ENCODE results near the gene ZNF511. TPM values are rescaled to one million over a fixed set of nuclear protein-coding genes. Genes with fewer than 3 reads are reported as not detected.
A peak's percentile ranks its signal among the peaks of the same experiment; 100 is the strongest.

The ZNF511 gene
- total and polyA plus RNA-seq, 9 of the 15 experiments (the other 6 are each of a cell fraction or from before 2014, with no cell fraction given): 0.61 to 69.3 (median 40.1) TPM

GRCh38 chr10:133357285-133358161 is 48.8 kb downstream of the ZNF511 start, which contains the start of gene FUOM:
FUOM (minus strand) TSS chr10:133358019; CDS start chr10:133358007, 12 bp downstream.
- DNase-seq (ENCODE audit: extremely low read depth in 1 of 4, low spot score in 3 of 4) (peak; percentile 73 to 95 (median 86)), FAIRE-seq (no peak), ATAC-seq (peak; percentile 83)
- H3K9ac ChIP-seq (ENCODE audit: insufficient read depth in 1 of 2, low read depth in 2 of 2, low read length in 2 of 2): peak within 1 kb of the TSS; percentile 74 to 91
- peak within 1 kb of the TSS; percentile 81 for H3K27ac ChIP-seq (ENCODE audit: extremely low read depth, low read depth, low read length)
- H3K27me3 ChIP-seq (ENCODE audit: control insufficient read depth in 2 of 2, insufficient read depth in 2 of 2, low read length in 2 of 2): no peaks in the 10 kb centered on the region
- BruUV-seq (replicated peaks): no TSS peak
- peaks cover 15 to 61% of the 10 kb centered on the region in 2 experiments for H3K4me1 ChIP-seq (replicated peaks in 1 of 2; ENCODE audit: control insufficient read depth in 2 of 2, insufficient read depth in 2 of 2, low read length in 2 of 2)
- no peaks in the 10 kb centered on the region for H3K9me3 ChIP-seq (replicated peaks; ENCODE audit: control insufficient read depth, insufficient read depth, low read depth, low read length)
- H3K9me1 ChIP-seq (ENCODE audit: control insufficient read depth, insufficient read depth, low read length): no peaks in the 10 kb centered on the region
- POLR2A ChIA-PET: no interaction called here
- H4K20me1 ChIP-seq (replicated peaks; ENCODE audit: control insufficient read depth, insufficient read depth, low read length): no peaks in the 10 kb centered on the region
- in situ Hi-C loops (cut with MboI) (no loop called here), intact Hi-C loops (cut with micrococcal nuclease) (loop anchor here (5.0 kb wide), 1 partner anchor 35 kb away; the partner anchor contains the start of gene MTG1)
- H3K36me3 ChIP-seq (ENCODE audit: control insufficient read depth, insufficient read depth, low read length): peaks cover 21% of the 10 kb centered on the region; the same call in 1 of the 3 replicates
- H3K79me2 ChIP-seq (ENCODE audit: control insufficient read depth, insufficient read depth, low read length): peaks cover 12% of the 10 kb centered on the region
- 0% methylated on average over 4 of the region's 83 CpGs for WGBS (ENCODE audit: insufficient coverage, low coverage, missing lambda C conversion rate)
- H3K4me3 ChIP-seq: peak within 1 kb of the TSS; percentile 66
- H2AFZ ChIP-seq (ENCODE audit: low read depth, low read length): peak within 1 kb of the TSS; percentile 79
- CTCF ChIA-PET (ENCODE audit: low intra/inter-chr PET ratio): no interaction called here
- peak within 1 kb of the TSS; percentile 74 for H3K4me2 ChIP-seq (ENCODE audit: insufficient read depth, low read length)
- TF ChIP-seq ZNF232 (CRISPR knock-in tag; IDR thresholded peaks at IDR 0.05) (no peak), CBX3 (IDR thresholded peaks at IDR 0.05; ENCODE audit: borderline replicate concordance in 1 of 2, low read length in 2 of 2) (no peak), RFX5 (IDR thresholded peaks at IDR 0.05; ENCODE audit: low read depth, low read length) (no peak), SAP30 (IDR thresholded peaks at IDR 0.05; ENCODE audit: borderline replicate concordance, insufficient read depth, low read depth, low read length, poor library complexity, severe bottlenecking) (no peak), MCM2 (IDR thresholded peaks at IDR 0.05; ENCODE audit: low read depth) (no peak), HNRNPK (IDR thresholded peaks at IDR 0.05; ENCODE audit: low read depth, low read length, poor library complexity, severe bottlenecking) (no peak), CREM (IDR thresholded peaks at IDR 0.05; ENCODE audit: low read depth) (no peak), HEY1 (CRISPR knock-in tag; IDR thresholded peaks at IDR 0.05; ENCODE audit: borderline replicate concordance) (no peak), RBBP5 (IDR thresholded peaks at IDR 0.05; ENCODE audit: borderline replicate concordance, insufficient read depth, low read length, poor library complexity, severe bottlenecking) (no peak), MITF (IDR thresholded peaks at IDR 0.05) (no peak), POLR2B (IDR thresholded peaks at IDR 0.05; ENCODE audit: low read depth, partially characterized antibody) (peak; percentile 47), KDM2B (CRISPR knock-in tag; IDR thresholded peaks at IDR 0.05) (no peak), ZSCAN32 (CRISPR knock-in tag; IDR thresholded peaks at IDR 0.05) (no peak), MECOM (CRISPR knock-in tag; IDR thresholded peaks at IDR 0.05) (no peak), ZNF583 (CRISPR knock-in tag; IDR thresholded peaks at IDR 0.05) (no peak), XRCC3 (IDR thresholded peaks at IDR 0.05) (no peak), ILF3 (IDR thresholded peaks at IDR 0.05; ENCODE audit: borderline replicate concordance) (no peak), PURB (CRISPR knock-in tag; IDR thresholded peaks at IDR 0.05; ENCODE audit: low read depth) (no peak), ZNF436 (CRISPR knock-in tag; IDR thresholded peaks at IDR 0.05) (no peak), HOXB6 (CRISPR knock-in tag; IDR thresholded peaks at IDR 0.05; ENCODE audit: borderline replicate concordance) (no peak), HNRNPUL1 (IDR thresholded peaks at IDR 0.05; ENCODE audit: low read length) (no peak), ZNF3 (CRISPR knock-in tag; IDR thresholded peaks at IDR 0.05) (no peak), ZNF431 (CRISPR knock-in tag; IDR thresholded peaks at IDR 0.05) (no peak)

Data from K562 (cell line).